Liver (tissue), 9 donors: ENCODE measurements around the gene PDE3A. TPM values are rescaled to one million over a fixed set of nuclear protein-coding genes. Genes with fewer than 3 reads are reported as not detected.

ENCODE experiments used
- DNase-seq: peaks from one replicate; pipeline ENCODE4 v3.0.0-alpha.2; 2017; ENCODE audit warnings: low spot score
- H3K27ac ChIP-seq, 2 donors: one replicate each; pipeline ENCODE4 v1.7.0; 2013; ENCODE audit warnings: inconsistent platforms in 2 of 2, low read length in 2 of 2, control low read depth in 1 of 2, low read depth in 1 of 2, mild to moderate bottlenecking in 1 of 2
- H3K27me3 ChIP-seq, 4 donors: one replicate each; pipeline versions ENCODE4 v1.6.1 to v1.7.0; 2013; ENCODE audit warnings: low read length in 3 of 4, inconsistent platforms in 1 of 4, mild to moderate bottlenecking in 1 of 4, moderate library complexity in 1 of 4; ENCODE audit not compliant: control insufficient read depth in 4 of 4, insufficient read depth in 4 of 4
- H3K36me3 ChIP-seq, 4 donors: one replicate each; pipeline versions ENCODE4 v1.6.1 to v1.7.0; 2013; ENCODE audit warnings: low read length in 3 of 4, mild to moderate bottlenecking in 3 of 4, low read depth in 1 of 4, moderate library complexity in 1 of 4; ENCODE audit not compliant: control insufficient read depth in 4 of 4, insufficient read depth in 3 of 4
- H3K4me1 ChIP-seq, 4 donors: one replicate each; pipeline versions ENCODE4 v1.6.1 to v1.7.0; 2013; ENCODE audit warnings: low read length in 3 of 4, mild to moderate bottlenecking in 3 of 4, moderate library complexity in 1 of 4; ENCODE audit not compliant: control insufficient read depth in 4 of 4, insufficient read depth in 4 of 4
- H3K4me3 ChIP-seq, 3 donors: one replicate each; pipeline versions ENCODE4 v1.6.1 to v1.7.0; 2013; ENCODE audit warnings: low read length in 3 of 3, control low read depth in 1 of 3, low read depth in 1 of 3, mild to moderate bottlenecking in 1 of 3
- H3K9ac ChIP-seq, 2 donors: one replicate each; pipeline ENCODE4 v1.7.0; 2013; ENCODE audit warnings: low read length in 2 of 2, mild to moderate bottlenecking in 2 of 2, moderate library complexity in 2 of 2, control low read depth in 1 of 2, low read depth in 1 of 2
- H3K9me3 ChIP-seq, 4 donors: one replicate each; pipeline versions ENCODE4 v1.6.1 to v1.7.0; 2013; ENCODE audit warnings: low read length in 3 of 4; ENCODE audit not compliant: control insufficient read depth in 4 of 4
- ATF3 ChIP-seq: IDR thresholded peaks from 2 replicates; pipeline ENCODE4 v1.6.1; 2016; ENCODE audit warnings: antibody characterized with exemption
- HNF4A ChIP-seq, 2 donors: conservative IDR thresholded peaks; 2 replicates each; pipeline ENCODE4 v1.6.1; 2016; ENCODE audit warnings: antibody characterized with exemption in 2 of 2, mild to moderate bottlenecking in 2 of 2
- HNF4G ChIP-seq: IDR thresholded peaks from 2 replicates; pipeline ENCODE4 v1.6.1; 2016; ENCODE audit warnings: antibody characterized with exemption
- JUND ChIP-seq, 2 donors: IDR thresholded peaks; 2 replicates each; pipeline ENCODE4 v1.6.1; 2016; ENCODE audit warnings: antibody characterized with exemption in 2 of 2
- RAD21 ChIP-seq, 2 donors: IDR thresholded peaks; 2 replicates each; pipeline ENCODE4 v1.6.1; 2016; ENCODE audit warnings: antibody characterized with exemption in 2 of 2, mild to moderate bottlenecking in 2 of 2
- SP1 ChIP-seq: IDR thresholded peaks from 2 replicates; pipeline ENCODE4 v1.6.1; 2018; ENCODE audit warnings: antibody characterized with exemption, mild to moderate bottlenecking
- ZBTB33 ChIP-seq: IDR thresholded peaks from 2 replicates; pipeline ENCODE4 v1.6.1; 2016; ENCODE audit warnings: antibody characterized with exemption
- WGBS: extraction: QIAGEN DNeasy Blood & Tissue Kit; methylation state at CpG from one replicate; pipeline ENCODE4 v1.1.7; 2013; 5-methylcytosine and 5-hydroxymethylcytosine counted together
- polyA plus RNA-seq, 2 donors: library from polyadenylated mRNA; stranded (reverse) in 1 of 2; unstranded in 1 of 2; fragments of 200-250 nt in 1 of 2; fragments of >200 nt in 1 of 2; fragmentation: Nextera tagmentation in 1 of 2; extraction: Ambion mirVana in 1 of 2; gene quantifications; one replicate each; pipeline versions ENCODE4 v1.2.1 to v1.2.3, GENCODE V29; 2013 to 2015
- total RNA-seq, 2 donors: library from RNA; depleted of rRNA; stranded (reverse); fragments of >200 nt; gene quantifications; one replicate each; pipeline ENCODE4 v1.2.3, GENCODE V29; 2014
- TF ChIP-seq, protein P1 (sequence below): IDR thresholded peaks from 2 replicates; pipeline ENCODE4 v1.6.1; 2016; ENCODE audit warnings: antibody characterized with exemption, mild to moderate bottlenecking
- donor health status: healthy.
- donor health status: healthy.
- donor health status: healthy.
- donor health status: healthy.
- donor health status: healthy.

The PDE3A gene
- total and polyA plus RNA-seq, 4 donors, result 0.50 to 3.8 (median 2.2) TPM

DNA sequence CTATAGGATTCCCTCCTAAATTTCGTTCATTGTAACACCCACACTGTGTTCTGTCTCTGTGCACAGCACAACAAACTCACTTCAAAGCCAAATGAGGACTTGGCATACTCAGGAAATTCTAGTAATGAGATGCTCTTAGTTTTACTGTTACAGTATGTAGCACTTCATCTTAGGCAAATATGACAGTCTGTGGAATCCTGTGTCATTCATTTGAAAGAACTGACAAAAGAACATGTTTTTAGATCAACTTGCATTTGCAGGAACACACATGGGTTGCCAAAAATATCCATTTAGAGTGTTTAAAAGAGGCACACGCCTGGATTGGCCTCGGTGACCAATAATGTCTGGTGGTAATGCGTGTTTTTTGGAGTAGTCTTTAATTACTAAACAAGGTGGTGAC is 56.5 kb downstream of the PDE3A start (continued):
- TF ChIP-seq SP1, result no peak
- TF ChIP-seq JUND (IDR thresholded peaks at IDR 0.05), result no peak

DNA sequence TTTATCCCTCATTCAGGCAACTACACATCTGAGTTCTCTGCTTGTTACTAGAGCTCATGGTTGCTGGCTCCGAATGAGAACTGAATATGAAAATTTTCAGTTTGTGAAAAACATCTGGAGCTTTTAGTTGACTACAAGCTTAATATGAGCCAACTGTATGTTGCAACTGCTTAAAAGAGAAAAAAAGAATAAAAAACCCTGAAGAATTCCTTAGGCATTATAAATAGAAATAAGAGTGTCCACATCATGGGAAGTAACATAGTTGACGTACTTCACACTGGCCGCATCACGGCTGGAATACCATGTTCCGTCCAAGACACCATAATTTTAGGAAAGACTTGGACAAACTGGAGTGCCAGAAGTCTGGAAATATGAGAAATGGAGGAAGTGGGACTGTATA is 57.9 kb downstream of the PDE3A start:
- no peak for TF ChIP-seq ZBTB33
- no peak for TF ChIP-seq HNF4A (conservative IDR thresholded peaks at IDR 0.05)
- peak; percentile 8 for TF ChIP-seq SP1
- Histone ChIP-seq H3K4me1 (no peaks in the 10 kb centered on the region), H3K9me3 (no peaks in the 10 kb centered on the region), H3K27ac (no peak overlapping the region), H3K4me3 (no peak overlapping the region), H3K36me3 (no peaks in the 10 kb centered on the region), H3K9ac (no peak overlapping the region), H3K27me3 (no peaks in the 10 kb centered on the region)
- DNase-seq, result no peak
- 84% methylated on average over 5 of the region's 5 CpGs for WGBS

GRCh38 chr12:20426957-20427356 is 58.6 kb downstream of the PDE3A start:
- WGBS, result 95% methylated on average over 3 of the region's 3 CpGs
- H3K4me3 ChIP-seq, result no peak overlapping the region
- DNase-seq, result no peak
- H3K27me3 ChIP-seq, result no peaks in the 10 kb centered on the region
- H3K36me3 ChIP-seq, result no peaks in the 10 kb centered on the region
- no peak overlapping the region for H3K27ac ChIP-seq
- no peak overlapping the region for H3K9ac ChIP-seq
- H3K9me3 ChIP-seq, result no peaks in the 10 kb centered on the region
- TF ChIP-seq HNF4G (no peak), ATF3 (no peak)
- H3K4me1 ChIP-seq, result no peaks in the 10 kb centered on the region

GRCh38 chr12:20429852-20430251 is 61.5 kb downstream of the PDE3A start:
- H3K9me3 ChIP-seq, result no peaks in the 10 kb centered on the region
- no peak overlapping the region for H3K9ac ChIP-seq
- H3K4me3 ChIP-seq, result no peak overlapping the region
- WGBS, result 79% methylated on average over 2 of the region's 2 CpGs
- TF ChIP-seq, protein P1, sequence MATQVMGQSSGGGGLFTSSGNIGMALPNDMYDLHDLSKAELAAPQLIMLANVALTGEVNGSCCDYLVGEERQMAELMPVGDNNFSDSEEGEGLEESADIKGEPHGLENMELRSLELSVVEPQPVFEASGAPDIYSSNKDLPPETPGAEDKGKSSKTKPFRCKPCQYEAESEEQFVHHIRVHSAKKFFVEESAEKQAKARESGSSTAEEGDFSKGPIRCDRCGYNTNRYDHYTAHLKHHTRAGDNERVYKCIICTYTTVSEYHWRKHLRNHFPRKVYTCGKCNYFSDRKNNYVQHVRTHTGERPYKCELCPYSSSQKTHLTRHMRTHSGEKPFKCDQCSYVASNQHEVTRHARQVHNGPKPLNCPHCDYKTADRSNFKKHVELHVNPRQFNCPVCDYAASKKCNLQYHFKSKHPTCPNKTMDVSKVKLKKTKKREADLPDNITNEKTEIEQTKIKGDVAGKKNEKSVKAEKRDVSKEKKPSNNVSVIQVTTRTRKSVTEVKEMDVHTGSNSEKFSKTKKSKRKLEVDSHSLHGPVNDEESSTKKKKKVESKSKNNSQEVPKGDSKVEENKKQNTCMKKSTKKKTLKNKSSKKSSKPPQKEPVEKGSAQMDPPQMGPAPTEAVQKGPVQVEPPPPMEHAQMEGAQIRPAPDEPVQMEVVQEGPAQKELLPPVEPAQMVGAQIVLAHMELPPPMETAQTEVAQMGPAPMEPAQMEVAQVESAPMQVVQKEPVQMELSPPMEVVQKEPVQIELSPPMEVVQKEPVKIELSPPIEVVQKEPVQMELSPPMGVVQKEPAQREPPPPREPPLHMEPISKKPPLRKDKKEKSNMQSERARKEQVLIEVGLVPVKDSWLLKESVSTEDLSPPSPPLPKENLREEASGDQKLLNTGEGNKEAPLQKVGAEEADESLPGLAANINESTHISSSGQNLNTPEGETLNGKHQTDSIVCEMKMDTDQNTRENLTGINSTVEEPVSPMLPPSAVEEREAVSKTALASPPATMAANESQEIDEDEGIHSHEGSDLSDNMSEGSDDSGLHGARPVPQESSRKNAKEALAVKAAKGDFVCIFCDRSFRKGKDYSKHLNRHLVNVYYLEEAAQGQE, result no peak
- TF ChIP-seq RAD21 (IDR thresholded peaks at IDR 0.05) (no peak), HNF4A (conservative IDR thresholded peaks at IDR 0.05) (no peak)
- H3K27me3 ChIP-seq, result no peaks in the 10 kb centered on the region
- no peaks in the 10 kb centered on the region for H3K4me1 ChIP-seq
- no peaks in the 10 kb centered on the region for H3K36me3 ChIP-seq
- H3K27ac ChIP-seq, result no peak overlapping the region
- DNase-seq, result no peak
